Measurements from ENCODE around the gene GNG4.

The GNG4 gene

DNA sequence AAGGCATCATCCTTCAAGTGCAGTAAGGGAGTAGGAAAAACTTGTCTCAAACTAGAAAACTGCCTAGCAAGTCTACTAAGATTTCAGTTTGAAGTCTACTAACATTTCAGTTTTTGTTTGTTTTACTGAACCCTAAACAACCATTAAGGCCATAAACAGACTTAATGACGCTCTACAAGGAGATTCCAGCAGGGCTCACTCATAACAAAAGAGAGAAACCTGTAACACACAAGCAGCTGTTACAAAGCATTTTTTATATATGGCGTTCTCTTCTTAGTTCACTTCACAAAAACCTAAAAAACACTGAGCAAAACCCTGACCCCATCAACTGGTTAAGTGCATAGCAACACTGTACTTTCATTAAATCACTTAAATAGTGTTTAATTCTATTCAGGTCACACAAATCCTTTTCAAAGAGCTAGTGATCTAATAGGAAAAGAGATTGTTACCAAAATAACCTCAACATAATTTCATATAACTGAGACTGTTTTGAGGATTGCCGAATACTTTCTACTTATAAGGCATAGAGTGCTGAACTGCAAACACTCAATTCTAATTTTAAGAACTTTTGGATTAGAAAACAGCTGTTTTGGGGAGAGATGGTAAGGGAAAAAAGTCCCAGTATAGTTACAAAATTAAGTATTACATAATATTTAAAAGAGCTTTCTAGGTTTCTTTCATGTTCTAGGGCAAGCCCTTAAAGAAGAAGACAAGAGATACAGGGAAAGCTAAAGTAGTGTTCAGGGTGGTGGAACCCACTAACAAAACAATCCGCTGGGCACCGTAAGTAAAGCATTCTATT is 146.8 kb downstream of the GNG4 start:
- no peak for DNase-seq (ENCODE audit: insufficient read length, low spot score)
- FAIRE-seq = peak; percentile 14

DNA sequence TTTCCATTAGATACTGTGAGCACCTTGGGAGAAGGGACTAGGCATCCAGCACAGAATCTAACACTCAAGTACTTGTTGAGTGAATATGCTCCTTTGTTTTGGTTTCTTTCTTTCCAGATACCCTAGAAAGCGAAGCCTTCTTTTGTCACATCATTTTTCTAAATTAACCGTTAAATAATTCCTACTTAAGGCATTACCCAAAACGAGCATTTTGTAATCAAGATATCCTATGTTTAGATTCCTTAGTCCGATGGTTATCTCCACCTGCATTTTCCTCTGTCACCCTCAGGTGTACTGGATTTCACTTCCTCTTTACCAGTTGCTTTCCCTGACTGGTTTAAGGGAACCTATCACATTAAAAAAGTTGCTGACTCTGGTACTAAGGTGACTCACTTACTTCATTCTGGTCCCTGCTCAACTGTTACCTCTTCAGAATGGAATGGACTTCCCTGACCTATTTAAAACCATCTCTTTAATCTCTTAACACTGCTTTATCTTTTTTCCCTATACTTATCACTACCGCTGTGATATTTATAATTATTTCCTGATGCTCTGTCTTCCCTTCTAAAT is 148.5 kb downstream of the GNG4 start:
- DNase-seq (ENCODE audit: insufficient read length, low spot score) (no peak), FAIRE-seq (no peak)
